Fibroblast of villous mesenchyme (primary cell): ENCODE results near the gene MRPS11. TPM values are rescaled to one million over a fixed set of nuclear protein-coding genes. Genes with fewer than 3 reads are reported as not detected.
A peak's percentile ranks its signal among the peaks of the same experiment; 100 is the strongest.

Experiments used
- DNase-seq: peaks from one replicate; pipeline ENCODE4 v3.0.0-alpha.2; 2010; ENCODE audit warnings: low read depth
- H3K4me3 ChIP-seq: 2 replicates; pipeline ENCODE4 v1.5.1; 2011; ENCODE audit warnings: low read depth, mild to moderate bottlenecking, low read length
- total RNA-seq: library from RNA; depleted of rRNA; stranded (reverse); fragments of >200 nt; gene quantifications from 2 replicates; pipeline ENCODE4 v1.2.3, GENCODE V29; 2012
- TF ChIP-seq, protein P1 (sequence below): IDR thresholded peaks from 2 replicates; pipeline ENCODE4 v1.5.1; 2012; ENCODE audit warnings: low read depth, mild to moderate bottlenecking, low read length; ENCODE audit not compliant: insufficient read depth

The MRPS11 gene
- total RNA-seq, 1 donor, result 22.0 TPM

DNA sequence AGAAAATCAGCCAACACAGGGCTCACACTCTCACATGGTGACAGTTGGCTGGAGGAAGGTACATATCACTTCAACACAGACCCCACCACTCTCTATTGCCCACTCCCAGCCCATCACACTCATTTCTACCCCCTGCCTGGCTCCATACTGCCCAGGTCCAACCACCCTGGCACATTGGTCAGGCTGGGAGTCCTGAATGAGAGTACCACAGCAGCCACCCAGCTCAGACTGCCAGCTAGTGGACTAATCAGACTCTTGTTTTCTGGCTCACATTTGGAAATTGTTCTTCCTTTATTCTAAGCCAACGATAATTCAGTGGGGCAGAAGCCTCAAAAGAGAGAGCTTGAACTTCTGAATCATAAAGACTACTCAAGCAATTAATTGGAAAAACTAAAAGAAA is 20.3 kb upstream of the MRPS11 start:
- DNase-seq, result no peak
- no peak overlapping the region for H3K4me3 ChIP-seq
- TF ChIP-seq, protein P1, sequence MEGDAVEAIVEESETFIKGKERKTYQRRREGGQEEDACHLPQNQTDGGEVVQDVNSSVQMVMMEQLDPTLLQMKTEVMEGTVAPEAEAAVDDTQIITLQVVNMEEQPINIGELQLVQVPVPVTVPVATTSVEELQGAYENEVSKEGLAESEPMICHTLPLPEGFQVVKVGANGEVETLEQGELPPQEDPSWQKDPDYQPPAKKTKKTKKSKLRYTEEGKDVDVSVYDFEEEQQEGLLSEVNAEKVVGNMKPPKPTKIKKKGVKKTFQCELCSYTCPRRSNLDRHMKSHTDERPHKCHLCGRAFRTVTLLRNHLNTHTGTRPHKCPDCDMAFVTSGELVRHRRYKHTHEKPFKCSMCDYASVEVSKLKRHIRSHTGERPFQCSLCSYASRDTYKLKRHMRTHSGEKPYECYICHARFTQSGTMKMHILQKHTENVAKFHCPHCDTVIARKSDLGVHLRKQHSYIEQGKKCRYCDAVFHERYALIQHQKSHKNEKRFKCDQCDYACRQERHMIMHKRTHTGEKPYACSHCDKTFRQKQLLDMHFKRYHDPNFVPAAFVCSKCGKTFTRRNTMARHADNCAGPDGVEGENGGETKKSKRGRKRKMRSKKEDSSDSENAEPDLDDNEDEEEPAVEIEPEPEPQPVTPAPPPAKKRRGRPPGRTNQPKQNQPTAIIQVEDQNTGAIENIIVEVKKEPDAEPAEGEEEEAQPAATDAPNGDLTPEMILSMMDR, result no peak

DNA sequence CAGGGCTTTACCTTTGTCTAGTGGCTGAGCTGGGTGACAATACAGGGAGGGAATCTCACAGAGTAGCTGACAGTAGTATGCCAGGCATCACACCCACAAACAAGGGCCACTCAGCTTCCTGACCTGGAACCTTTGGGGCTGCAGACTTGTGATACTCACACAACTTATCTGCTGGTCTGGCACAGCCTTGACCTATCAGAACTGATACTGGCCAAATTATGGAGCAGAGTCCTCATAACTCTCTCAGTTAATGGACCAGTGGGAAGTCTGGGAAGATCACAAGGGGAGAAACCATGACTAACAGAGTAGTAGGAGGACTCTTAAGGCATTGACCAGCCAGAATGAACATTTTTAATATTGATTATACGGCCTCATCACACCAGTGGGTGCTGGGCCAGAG is 19.8 kb upstream of the MRPS11 start:
- TF ChIP-seq, protein P1, result no peak
- no peak overlapping the region for H3K4me3 ChIP-seq
- DNase-seq, result no peak

DNA sequence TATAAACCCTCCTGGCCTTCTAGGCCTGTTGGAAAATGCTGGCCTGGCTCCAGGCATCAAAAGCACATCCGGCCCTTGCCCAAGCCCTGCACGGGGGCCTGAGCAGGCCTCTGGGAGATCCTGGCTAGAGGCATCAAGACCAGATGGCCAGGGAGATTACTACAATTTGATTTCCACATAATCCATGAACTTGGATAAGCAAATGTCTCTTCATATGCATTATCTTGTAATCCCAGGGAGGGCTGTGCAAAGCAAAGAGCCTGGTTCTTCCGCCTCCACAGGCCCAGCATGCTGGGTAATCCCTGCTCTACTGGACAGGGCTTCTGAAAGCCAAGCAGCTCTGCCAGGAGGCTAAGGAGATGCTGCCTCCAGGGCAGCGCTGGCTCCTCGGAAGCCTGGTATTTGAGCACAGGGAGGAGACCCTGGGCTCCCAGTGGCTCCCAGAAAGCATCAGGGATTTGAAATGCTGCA is 18.5 kb upstream of the MRPS11 start:
- no peak for DNase-seq
- H3K4me3 ChIP-seq, result no peak overlapping the region
- TF ChIP-seq, protein P1, result no peak

DNA sequence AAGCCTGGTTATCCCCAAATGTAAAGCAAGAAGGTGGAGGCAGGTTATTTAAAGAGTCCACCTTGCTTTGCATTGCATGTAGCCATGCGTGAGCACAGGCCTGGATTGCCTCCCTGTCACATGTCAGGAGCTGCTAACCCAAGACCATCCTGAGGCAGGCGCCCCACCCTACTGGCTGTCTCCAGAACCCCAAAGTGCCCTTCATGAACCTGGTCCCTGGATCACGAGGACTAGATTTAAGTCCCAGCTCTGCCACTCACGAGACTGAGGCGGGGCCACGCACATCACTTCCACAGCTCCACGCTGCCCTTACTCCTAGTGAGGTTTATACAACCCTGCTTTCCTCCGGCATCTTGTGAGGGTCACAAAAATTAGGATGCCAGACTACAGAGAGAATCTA is 17.9 kb upstream of the MRPS11 start:
- no peak for DNase-seq
- no peak overlapping the region for H3K4me3 ChIP-seq
- TF ChIP-seq, protein P1, result no peak

DNA sequence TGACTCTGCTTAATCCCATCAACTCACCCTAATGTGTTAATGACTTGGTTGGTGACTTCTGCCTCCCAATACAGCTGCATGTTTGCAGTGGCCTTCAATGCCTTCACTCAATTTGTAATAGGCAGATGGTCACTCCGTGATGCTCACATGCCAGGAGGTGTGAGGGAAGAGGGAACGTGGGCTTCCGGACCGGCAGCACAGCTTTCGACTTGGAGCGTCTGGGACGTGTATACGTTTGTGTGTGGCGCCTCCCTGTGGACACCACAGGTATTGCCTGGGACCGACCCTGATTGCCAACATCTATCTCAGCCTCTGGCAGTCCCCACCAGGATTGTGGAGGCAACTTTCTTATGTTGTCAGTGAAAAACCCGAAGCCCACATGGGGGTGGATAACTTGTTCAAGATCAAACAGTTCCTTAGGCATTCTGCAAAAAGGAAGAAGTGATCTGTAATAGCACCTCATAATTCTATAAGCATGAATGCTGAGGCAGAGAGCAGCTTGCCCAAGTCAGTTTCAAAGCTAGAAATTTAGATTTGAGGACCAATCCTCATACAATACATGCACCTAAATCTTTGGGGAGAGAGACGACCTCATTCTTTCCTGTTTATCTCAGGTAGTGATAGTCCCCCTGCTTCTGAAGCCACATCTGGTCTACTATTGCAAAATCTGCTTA is 17.2 kb upstream of the MRPS11 start:
- peak; percentile 61 for DNase-seq
- no peak overlapping the region for H3K4me3 ChIP-seq
- TF ChIP-seq, protein P1, result peak; percentile 84

DNA sequence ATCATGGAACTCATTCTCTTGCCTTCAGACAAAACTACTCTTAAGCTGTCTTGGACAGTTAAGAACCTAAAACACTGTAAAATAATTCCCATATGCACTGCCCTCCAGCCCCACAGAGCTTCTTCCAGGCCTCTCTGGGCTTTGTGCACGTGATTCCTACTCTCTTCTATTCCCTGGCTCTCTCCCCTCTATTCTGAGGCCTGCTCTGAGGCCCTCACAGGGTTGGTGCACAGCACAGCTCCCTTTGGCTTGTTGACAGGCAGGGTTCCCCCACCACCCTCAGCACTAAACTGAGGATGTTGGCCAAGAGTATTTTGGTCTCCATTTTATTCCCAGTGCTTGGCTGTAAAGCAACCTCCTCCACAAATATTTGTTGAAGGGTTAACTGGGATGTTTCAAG is 13.9 kb upstream of the MRPS11 start:
- DNase-seq, result no peak
- TF ChIP-seq, protein P1, result no peak
- no peak overlapping the region for H3K4me3 ChIP-seq

DNA sequence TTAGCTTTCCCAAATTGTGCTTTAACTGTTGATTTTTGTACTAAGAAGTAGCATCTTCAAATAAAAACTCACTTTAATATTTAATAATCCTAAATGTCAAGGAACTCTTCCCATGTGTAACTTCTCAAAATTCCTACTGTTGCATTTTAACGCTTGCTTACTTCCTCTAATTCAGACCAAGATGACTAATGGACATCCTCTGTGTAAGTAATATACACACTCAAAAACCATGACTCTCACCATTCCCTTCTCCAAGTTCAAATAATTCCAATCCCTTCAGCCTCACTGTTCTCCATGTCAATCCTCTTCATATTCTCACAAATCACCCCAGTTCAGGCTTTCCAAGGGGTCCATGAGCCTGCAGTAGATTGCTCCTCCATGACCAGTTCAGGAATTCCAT is 13.3 kb upstream of the MRPS11 start:
- TF ChIP-seq, protein P1, result no peak
- no peak for DNase-seq
- no peak overlapping the region for H3K4me3 ChIP-seq
